ENCODE results near the gene RAB14.

Gene RAB14

DNA sequence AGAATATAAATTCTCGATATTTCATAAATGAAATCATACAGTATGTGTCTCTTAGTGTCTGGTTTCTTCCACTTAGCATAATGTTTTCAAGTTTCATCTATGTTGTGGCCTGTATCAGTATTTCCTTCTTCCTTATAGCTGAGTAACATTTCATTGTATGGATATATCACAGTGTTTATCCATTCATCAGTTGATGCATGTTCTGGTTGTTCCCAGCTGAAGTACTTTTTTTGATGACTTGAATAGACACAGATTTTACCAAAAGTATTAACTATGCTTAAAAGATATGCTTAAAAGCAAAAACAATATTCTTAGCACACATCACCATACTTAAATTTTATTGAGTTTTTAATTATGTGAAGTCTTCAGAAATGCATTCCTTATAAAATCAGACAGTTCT lies 12.7 kb downstream of the RAB14 start:
- Histone ChIP-seq H3K36me3 (ENCODE audit: control insufficient read depth, low read length) (peaks cover 81% of the 10 kb centered on the region), H3K4me1 (ENCODE audit: control insufficient read depth, low read length) (peaks cover 93% of the 10 kb centered on the region), H3K27ac (ENCODE audit: low read depth, low read length) (no peak overlapping the region), H4K20me1 (ENCODE audit: control insufficient read depth, insufficient read depth, low read depth, low read length) (peaks cover 10% of the 10 kb centered on the region; the same call in 1 of the 2 replicates), H3K27me3 (ENCODE audit: control insufficient read depth, low read length) (no peaks in the 10 kb centered on the region), H3K4me2 (ENCODE audit: low read length) (no peak overlapping the region), H3F3A (ENCODE audit: control insufficient read depth, insufficient read depth) (peaks cover 28% of the 10 kb centered on the region), H3K9me2 (replicated peaks; ENCODE audit: control insufficient read depth, low read length) (no peaks in the 10 kb centered on the region), H3K79me2 (ENCODE audit: control insufficient read depth, low read length) (peaks cover 98% of the 10 kb centered on the region), H3K4me3 (ENCODE audit: low read length) (no peak overlapping the region), H3K9me3 (ENCODE audit: control insufficient read depth, insufficient read depth, low read length) (no peaks in the 10 kb centered on the region)
- TF ChIP-seq, protein P1, sequence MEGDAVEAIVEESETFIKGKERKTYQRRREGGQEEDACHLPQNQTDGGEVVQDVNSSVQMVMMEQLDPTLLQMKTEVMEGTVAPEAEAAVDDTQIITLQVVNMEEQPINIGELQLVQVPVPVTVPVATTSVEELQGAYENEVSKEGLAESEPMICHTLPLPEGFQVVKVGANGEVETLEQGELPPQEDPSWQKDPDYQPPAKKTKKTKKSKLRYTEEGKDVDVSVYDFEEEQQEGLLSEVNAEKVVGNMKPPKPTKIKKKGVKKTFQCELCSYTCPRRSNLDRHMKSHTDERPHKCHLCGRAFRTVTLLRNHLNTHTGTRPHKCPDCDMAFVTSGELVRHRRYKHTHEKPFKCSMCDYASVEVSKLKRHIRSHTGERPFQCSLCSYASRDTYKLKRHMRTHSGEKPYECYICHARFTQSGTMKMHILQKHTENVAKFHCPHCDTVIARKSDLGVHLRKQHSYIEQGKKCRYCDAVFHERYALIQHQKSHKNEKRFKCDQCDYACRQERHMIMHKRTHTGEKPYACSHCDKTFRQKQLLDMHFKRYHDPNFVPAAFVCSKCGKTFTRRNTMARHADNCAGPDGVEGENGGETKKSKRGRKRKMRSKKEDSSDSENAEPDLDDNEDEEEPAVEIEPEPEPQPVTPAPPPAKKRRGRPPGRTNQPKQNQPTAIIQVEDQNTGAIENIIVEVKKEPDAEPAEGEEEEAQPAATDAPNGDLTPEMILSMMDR (IDR thresholded peaks at IDR 0.05; ENCODE audit: low read depth, low read length, poor library complexity, severe bottlenecking), result no peak
- TF ChIP-seq EZH2phosphoT487 (IDR thresholded peaks at IDR 0.05; ENCODE audit: borderline replicate concordance, low read length), result no peak

DNA sequence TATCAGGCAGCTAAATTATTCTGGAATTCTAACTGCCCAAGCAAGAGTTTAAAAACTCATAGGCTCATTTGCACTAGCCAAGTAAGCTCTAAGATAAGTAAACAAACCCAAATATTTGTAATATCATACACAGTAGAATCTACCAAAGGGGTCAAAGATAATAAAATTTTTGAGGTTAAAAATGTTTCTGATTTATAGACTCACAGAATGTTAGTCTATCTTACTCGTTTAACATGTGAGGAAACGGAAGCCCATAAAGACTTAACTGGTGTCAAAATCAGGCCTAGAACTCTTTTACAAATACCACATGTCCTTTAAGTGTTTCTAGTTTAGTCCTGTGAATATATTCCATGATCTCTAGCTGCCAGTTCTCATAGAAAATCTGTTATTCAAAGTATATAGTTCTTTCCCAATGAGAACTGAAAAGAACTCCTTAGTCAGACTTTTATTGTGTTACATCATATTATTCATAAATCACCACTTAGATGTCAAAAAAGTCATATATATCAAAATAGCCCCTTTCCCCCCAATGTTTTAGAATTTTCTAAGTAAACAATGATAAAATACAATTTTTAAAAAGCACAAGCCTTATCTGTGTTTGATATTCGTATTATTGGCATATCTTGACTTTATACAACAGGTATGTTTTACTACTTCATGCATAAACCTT lies 13.9 kb downstream of the RAB14 start:
- peaks cover 93% of the 10 kb centered on the region for H3K4me1 ChIP-seq (ENCODE audit: control insufficient read depth, low read length)
- H3K27ac ChIP-seq (ENCODE audit: low read depth, low read length), result no peak overlapping the region
- peak overlapping the region; percentile 12; the same call in 1 of the 2 replicates for H3K4me2 ChIP-seq (ENCODE audit: low read length)
- no peak for TF ChIP-seq EZH2phosphoT487 (IDR thresholded peaks at IDR 0.05; ENCODE audit: borderline replicate concordance, low read length)
- TF ChIP-seq, protein P1 (IDR thresholded peaks at IDR 0.05; ENCODE audit: low read depth, low read length, poor library complexity, severe bottlenecking), result no peak
- no peak overlapping the region for H3K4me3 ChIP-seq (ENCODE audit: low read length)
- H3K36me3 ChIP-seq (ENCODE audit: control insufficient read depth, low read length), result peaks cover 91% of the 10 kb centered on the region
- H3K79me2 ChIP-seq (ENCODE audit: control insufficient read depth, low read length), result peaks cover 98% of the 10 kb centered on the region
- H4K20me1 ChIP-seq (ENCODE audit: control insufficient read depth, insufficient read depth, low read depth, low read length), result peaks cover 7% of the 10 kb centered on the region; the same call in 1 of the 2 replicates
- no peaks in the 10 kb centered on the region for H3K9me2 ChIP-seq (replicated peaks; ENCODE audit: control insufficient read depth, low read length)
- H3K9me3 ChIP-seq (ENCODE audit: control insufficient read depth, insufficient read depth, low read length), result no peaks in the 10 kb centered on the region
- peaks cover 39% of the 10 kb centered on the region for H3F3A ChIP-seq (ENCODE audit: control insufficient read depth, insufficient read depth)
- H3K27me3 ChIP-seq (ENCODE audit: control insufficient read depth, low read length), result no peaks in the 10 kb centered on the region

DNA sequence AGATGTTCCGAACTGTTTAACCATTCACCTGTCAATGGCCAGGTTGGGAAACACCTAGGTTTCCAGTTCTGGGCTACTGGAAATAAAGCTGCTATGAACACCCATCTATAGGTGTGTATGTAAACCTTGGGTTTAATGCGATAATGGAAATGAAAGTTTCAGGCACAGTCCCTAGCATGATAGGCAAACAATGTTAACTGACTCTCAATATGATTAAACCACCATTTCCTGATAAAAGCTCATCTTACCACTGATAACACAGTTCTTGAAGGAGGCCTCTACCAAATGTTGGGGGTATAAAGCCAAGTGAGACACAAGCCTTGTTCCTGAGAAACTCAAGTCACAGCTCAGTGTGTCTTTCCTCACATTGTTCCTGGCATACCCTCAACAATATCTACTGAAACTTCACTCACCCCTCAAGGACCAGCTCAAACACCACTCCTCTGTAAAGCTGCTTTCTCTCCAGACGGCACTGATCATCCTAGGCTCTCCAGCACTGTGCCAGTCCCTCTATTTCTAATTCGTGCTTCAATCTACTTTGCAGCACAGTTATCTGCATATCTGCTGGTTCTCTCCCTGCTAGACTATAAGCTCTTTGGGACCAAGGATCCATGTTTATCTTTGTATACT lies 15.8 kb downstream of the RAB14 start:
- H3K27me3 ChIP-seq (ENCODE audit: control insufficient read depth, low read length), result no peaks in the 10 kb centered on the region
- peak overlapping the region; percentile 81 for H3K4me2 ChIP-seq (ENCODE audit: low read length)
- H4K20me1 ChIP-seq (ENCODE audit: control insufficient read depth, insufficient read depth, low read depth, low read length), result no peaks in the 10 kb centered on the region
- peak overlapping the region; percentile 80 for H3K27ac ChIP-seq (ENCODE audit: low read depth, low read length)
- peak overlapping the region; percentile 42 for H3K4me3 ChIP-seq (ENCODE audit: low read length)
- H3K4me1 ChIP-seq (ENCODE audit: control insufficient read depth, low read length), result peaks cover 84% of the 10 kb centered on the region
- TF ChIP-seq, protein P1 (IDR thresholded peaks at IDR 0.05; ENCODE audit: low read depth, low read length, poor library complexity, severe bottlenecking), result no peak
- TF ChIP-seq EZH2phosphoT487 (IDR thresholded peaks at IDR 0.05; ENCODE audit: borderline replicate concordance, low read length), result no peak
- peaks cover 94% of the 10 kb centered on the region for H3K79me2 ChIP-seq (ENCODE audit: control insufficient read depth, low read length)
- H3K9me3 ChIP-seq (ENCODE audit: control insufficient read depth, insufficient read depth, low read length), result no peaks in the 10 kb centered on the region
- H3K9me2 ChIP-seq (replicated peaks; ENCODE audit: control insufficient read depth, low read length), result no peaks in the 10 kb centered on the region
- peaks cover 93% of the 10 kb centered on the region for H3K36me3 ChIP-seq (ENCODE audit: control insufficient read depth, low read length)
- H3F3A ChIP-seq (ENCODE audit: control insufficient read depth, insufficient read depth), result peaks cover 45% of the 10 kb centered on the region

Measured in DOHH2 (cell line).